ENCODE measurements around the gene GALNT8. TPM values are rescaled to one million over a fixed set of nuclear protein-coding genes. Genes with fewer than 3 reads are reported as not detected.

Gene GALNT8
- total RNA-seq, 1 experiment from 2014 or later, result 8.8 TPM

GRCh38 chr12:4814485-4814884 is 94.3 kb downstream of the GALNT8 start:
- Mint-ChIP-seq H3K9me3 (no peaks in the 10 kb centered on the region), H3K4me3 (no peak overlapping the region), H3K36me3 (peaks cover 12% of the 10 kb centered on the region), H3K27me3 (ENCODE audit: low read depth) (peaks cover 50% of the 10 kb centered on the region), H3K27ac (no peak overlapping the region), H3K4me1 (peaks cover 18% of the 10 kb centered on the region)
- ATAC-seq, result no peak
- CTCF ChIA-PET, result interaction anchor here (0.8 kb wide), 1 partner anchor 41 kb away, joined by 3 read pairs; no protein-coding TSS in a partner anchor
- DNase-seq (ENCODE audit: low spot score), result no peak
- no peak for TF ChIP-seq CTCF (IDR thresholded peaks at IDR 0.05)
- TF ChIP-seq ZNF396 (CRISPR knock-in tag; IDR thresholded peaks at IDR 0.05; ENCODE audit: borderline replicate concordance), result no peak
- TF ChIP-seq ZSCAN18 (CRISPR knock-in tag; IDR thresholded peaks at IDR 0.05), result no peak
- TF ChIP-seq JUN (CRISPR knock-in tag; IDR thresholded peaks at IDR 0.05), result no peak
- POLR2A ChIA-PET, result no interaction called here

GRCh38 chr12:4816744-4817525 is 96.7 kb downstream of the GALNT8 start:
- H3K9me3 Mint-ChIP-seq, result no peaks in the 10 kb centered on the region
- ChIA-PET POLR2A (no interaction called here), CTCF (no interaction called here)
- TF ChIP-seq IRF2 (CRISPR knock-in tag; IDR thresholded peaks at IDR 0.05; ENCODE audit: borderline replicate concordance, low read depth) (no peak), GABPB1 (CRISPR knock-in tag; IDR thresholded peaks at IDR 0.05) (no peak), TEAD1 (CRISPR knock-in tag; IDR thresholded peaks at IDR 0.05) (no peak), ZNF219 (CRISPR knock-in tag; IDR thresholded peaks at IDR 0.05; ENCODE audit: borderline replicate concordance) (no peak)
- H3K4me1 Mint-ChIP-seq, result peaks cover 9% of the 10 kb centered on the region
- H3K27me3 Mint-ChIP-seq (ENCODE audit: low read depth), result peaks cover 26% of the 10 kb centered on the region
- no peaks in the 10 kb centered on the region for H3K36me3 Mint-ChIP-seq
- DNase-seq (ENCODE audit: low spot score) (no peak), ATAC-seq (no peak)
- no peak overlapping the region for H3K27ac Mint-ChIP-seq
- H3K4me3 Mint-ChIP-seq, result no peak overlapping the region

GRCh38 chr12:4817880-4818279 is 97.7 kb downstream of the GALNT8 start:
- TF ChIP-seq OVOL2 (CRISPR knock-in tag; IDR thresholded peaks at IDR 0.05; ENCODE audit: borderline replicate concordance), result no peak
- no peak for TF ChIP-seq CBFB (CRISPR knock-in tag; IDR thresholded peaks at IDR 0.05; ENCODE audit: low read depth)
- no peak for TF ChIP-seq ZNF317 (CRISPR knock-in tag; IDR thresholded peaks at IDR 0.05; ENCODE audit: borderline replicate concordance, low read depth)
- TF ChIP-seq NR3C1 (CRISPR knock-in tag; conservative IDR thresholded peaks at IDR 0.05; ENCODE audit: low read depth), result no peak
- no peak for TF ChIP-seq PREB (CRISPR knock-in tag; IDR thresholded peaks at IDR 0.05; ENCODE audit: borderline replicate concordance)
- no peak for TF ChIP-seq USF2 (CRISPR knock-in tag; IDR thresholded peaks at IDR 0.05)
- TF ChIP-seq STAT6 (CRISPR knock-in tag; conservative IDR thresholded peaks at IDR 0.05; ENCODE audit: low read depth), result no peak
- no peak for TF ChIP-seq JAZF1 (CRISPR knock-in tag; IDR thresholded peaks at IDR 0.05)
- TF ChIP-seq ATF3 (CRISPR knock-in tag; conservative IDR thresholded peaks at IDR 0.05), result no peak
- peaks cover 21% of the 10 kb centered on the region for H3K27me3 Mint-ChIP-seq (ENCODE audit: low read depth)
- ATAC-seq (no peak), DNase-seq (ENCODE audit: low spot score) (no peak)
- H3K36me3 Mint-ChIP-seq, result no peaks in the 10 kb centered on the region
- no peak overlapping the region for H3K27ac Mint-ChIP-seq
- ChIA-PET POLR2A (no interaction called here), CTCF (no interaction called here)
- no peaks in the 10 kb centered on the region for H3K9me3 Mint-ChIP-seq
- no peak overlapping the region for H3K4me3 Mint-ChIP-seq
- H3K4me1 Mint-ChIP-seq, result peaks cover 9% of the 10 kb centered on the region
